HG03066 (cell line): ENCODE results near the gene PPIE.

Experiments used
- ATAC-seq: cut with Tn5 transposase; IDR thresholded peaks from one replicate; pipeline ENCODE4 v1.9.1; 2021; ENCODE audit warnings: low read depth; ENCODE audit not compliant: unreplicated experiment

The PPIE gene

DNA sequence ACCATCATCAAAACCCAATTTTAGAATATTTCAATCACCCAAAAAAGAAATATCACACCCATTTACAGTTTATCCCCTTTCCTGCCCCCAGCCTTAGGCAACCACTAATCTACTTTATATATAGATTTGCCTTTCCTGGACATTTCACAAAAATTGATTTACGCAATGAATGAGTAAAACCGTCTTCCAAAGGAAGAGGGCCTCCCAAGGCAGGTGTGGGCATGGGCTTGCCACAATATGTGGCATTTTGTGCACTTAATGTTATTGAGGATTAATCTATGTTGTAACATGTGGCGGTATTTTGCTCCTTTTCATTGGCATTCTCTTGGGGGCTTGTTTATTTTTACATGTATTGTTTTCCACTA lies 61.8 kb downstream of the PPIE start:
- ATAC-seq, result no peak

DNA sequence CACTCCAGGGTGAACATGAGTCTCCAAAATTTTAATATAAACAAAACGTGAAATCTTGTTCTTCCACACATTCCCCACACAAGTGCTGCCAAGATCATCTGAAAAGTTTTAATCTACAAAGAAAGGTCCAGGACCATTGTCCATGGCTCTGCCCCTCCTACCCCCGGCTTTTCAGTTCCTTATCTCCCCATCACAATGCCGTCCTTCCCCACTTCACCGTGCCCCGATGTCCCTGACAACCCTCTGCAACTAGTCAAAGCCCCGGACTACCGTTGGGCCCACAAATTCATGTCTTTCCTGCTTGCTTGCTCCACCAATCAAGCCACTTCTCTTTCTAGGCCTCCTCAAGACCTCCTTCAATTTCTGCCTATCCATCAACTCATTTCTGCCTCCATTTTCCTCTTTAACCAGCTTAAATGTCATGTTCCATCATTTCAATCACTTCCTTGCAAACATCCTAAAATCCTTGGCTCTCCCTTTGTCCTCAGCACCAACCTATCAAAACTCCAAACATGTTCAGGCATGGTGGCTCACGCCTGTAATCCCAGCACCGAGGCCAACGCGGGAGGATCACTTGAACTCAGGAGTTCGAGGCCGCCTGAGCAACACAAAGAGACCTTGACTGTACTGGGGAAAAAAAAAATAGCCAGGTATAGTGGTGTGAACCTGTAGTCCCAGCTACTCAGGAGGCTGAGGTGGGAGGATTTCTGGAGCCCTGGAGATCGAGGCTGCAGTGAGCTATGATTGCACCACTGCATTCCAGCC lies 64.0 kb downstream of the PPIE start:
- no peak for ATAC-seq

- no peak for ATAC-seq
Measured at GRCh38 chr1:39805385-39805784, 66.7 kb downstream of the PPIE start.

- ATAC-seq, result no peak
Measured at GRCh38 chr1:39808784-39809517, 70.3 kb downstream of the PPIE start.

GRCh38 chr1:39812913-39813312 lies 74.2 kb downstream of the PPIE start:
- no peak for ATAC-seq
